Measurements from ENCODE around the gene GRM3.

DNA sequence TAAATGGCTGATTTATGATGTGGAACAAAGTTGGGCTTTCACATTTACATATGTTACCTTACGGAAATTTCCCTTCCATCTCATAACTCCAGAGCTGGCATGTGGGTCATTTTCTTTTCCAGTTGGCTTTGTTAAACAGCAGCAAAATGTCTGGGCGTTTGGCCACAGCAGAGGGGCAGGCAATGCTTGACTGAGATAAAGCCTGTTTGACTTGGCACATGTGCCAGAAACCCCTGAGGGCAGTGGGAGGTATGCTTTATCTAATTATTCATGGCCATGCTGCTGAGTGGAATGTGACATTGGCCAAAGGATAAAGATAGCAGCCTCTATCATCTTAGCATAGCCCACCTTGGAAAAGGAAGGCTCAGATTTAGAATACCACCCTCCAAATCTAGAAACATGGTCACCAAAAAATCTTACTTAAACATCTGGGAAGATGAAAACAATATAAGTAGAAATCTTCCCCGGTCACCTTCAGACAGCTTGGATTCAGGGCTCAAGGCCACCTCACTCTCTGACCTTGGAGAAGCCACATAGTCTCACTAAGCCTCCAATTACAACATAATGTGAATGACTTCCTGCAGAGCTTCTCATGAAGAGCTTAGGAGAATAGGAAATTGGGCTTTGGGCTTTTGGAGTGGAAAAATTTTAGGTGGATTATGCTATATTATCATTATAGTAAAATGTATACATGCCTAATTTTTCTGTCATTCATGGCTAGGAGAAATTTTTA, 101.5 kb downstream of the GRM3 start:
- TF ChIP-seq POLR2A (IDR thresholded peaks at IDR 0.05; ENCODE audit: low read length) = no peak
- TF ChIP-seq GATA1 (IDR thresholded peaks at IDR 0.05; ENCODE audit: low read depth, low read length) = no peak
